ENCODE results near the gene THSD8.

DNA sequence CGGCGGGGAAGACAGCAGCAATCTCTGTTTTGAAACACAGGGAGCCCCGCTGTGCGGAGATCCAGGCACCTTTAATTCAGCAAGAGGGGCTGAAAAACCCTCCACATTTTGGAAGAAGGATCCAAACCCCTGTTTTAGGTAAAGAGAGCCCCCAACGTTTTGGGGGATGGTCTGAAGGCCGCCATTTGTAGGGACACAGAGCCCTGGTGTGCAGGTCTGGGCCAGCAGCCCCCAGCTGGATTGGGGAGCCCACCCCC is 23.0 kb upstream of the THSD8 start:
- TF ChIP-seq, protein P1, sequence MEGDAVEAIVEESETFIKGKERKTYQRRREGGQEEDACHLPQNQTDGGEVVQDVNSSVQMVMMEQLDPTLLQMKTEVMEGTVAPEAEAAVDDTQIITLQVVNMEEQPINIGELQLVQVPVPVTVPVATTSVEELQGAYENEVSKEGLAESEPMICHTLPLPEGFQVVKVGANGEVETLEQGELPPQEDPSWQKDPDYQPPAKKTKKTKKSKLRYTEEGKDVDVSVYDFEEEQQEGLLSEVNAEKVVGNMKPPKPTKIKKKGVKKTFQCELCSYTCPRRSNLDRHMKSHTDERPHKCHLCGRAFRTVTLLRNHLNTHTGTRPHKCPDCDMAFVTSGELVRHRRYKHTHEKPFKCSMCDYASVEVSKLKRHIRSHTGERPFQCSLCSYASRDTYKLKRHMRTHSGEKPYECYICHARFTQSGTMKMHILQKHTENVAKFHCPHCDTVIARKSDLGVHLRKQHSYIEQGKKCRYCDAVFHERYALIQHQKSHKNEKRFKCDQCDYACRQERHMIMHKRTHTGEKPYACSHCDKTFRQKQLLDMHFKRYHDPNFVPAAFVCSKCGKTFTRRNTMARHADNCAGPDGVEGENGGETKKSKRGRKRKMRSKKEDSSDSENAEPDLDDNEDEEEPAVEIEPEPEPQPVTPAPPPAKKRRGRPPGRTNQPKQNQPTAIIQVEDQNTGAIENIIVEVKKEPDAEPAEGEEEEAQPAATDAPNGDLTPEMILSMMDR (IDR thresholded peaks at IDR 0.05; ENCODE audit: poor library complexity): no peak
- TF ChIP-seq EZH2phosphoT487 (IDR thresholded peaks at IDR 0.05; ENCODE audit: low read depth, severe bottlenecking, unreplicated experiment): no peak
